B cell (primary cell): ENCODE data around the gene CARD10.

Experiments
- CTCF ChIP-seq: fragments of 200-600 bp; IDR thresholded peaks from one replicate; pipeline ENCODE4 v1.8.0; 2022; ENCODE audit warnings: antibody characterized with exemption, mild to moderate bottlenecking
- EZH2 ChIP-seq: IDR thresholded peaks from 2 replicates; pipeline ENCODE4 v1.6.1; 2012; ENCODE audit warnings: borderline replicate concordance, low read depth, mild to moderate bottlenecking, moderate library complexity, low read length; ENCODE audit not compliant: insufficient read depth, poor library complexity, severe bottlenecking

GRCh38 chr22:37521236-37521739 lies 2.1 kb upstream of the CARD10 start:
- TF ChIP-seq CTCF = no peak
- no peak for TF ChIP-seq EZH2
